Heart right ventricle (tissue), 16 donors: ENCODE results near the gene COL4A6. TPM values are rescaled to one million over a fixed set of nuclear protein-coding genes. Genes with fewer than 3 reads are reported as not detected.
A peak's percentile ranks its signal among the peaks of the same experiment; 100 is the strongest.

ENCODE experiments used
- ATAC-seq, 8 donors: fragments of 200-7000 bp; cut with Tn5 transposase; one replicate each; pipeline ENCODE4 v1.9.1; 2020; ENCODE audit warnings: mild to moderate bottlenecking in 8 of 8, moderate library complexity in 8 of 8, moderate number of reproducible peaks in 1 of 8
- DNase-seq, 2 donors: peaks; one replicate each; pipeline ENCODE4 v3.0.0-alpha.2; 2020
- H3K27ac ChIP-seq, 10 donors: fragments of 200-600 bp; sonication (generic) in 2 of 10; one replicate each; pipeline versions ENCODE4 v1.5.0 to v1.8.0; 2020 to 2022; ENCODE audit warnings: mild to moderate bottlenecking in 3 of 10
- H3K27me3 ChIP-seq, 7 donors: fragments of 200-600 bp; one replicate each; pipeline ENCODE4 v1.8.0; 2021 to 2022; ENCODE audit warnings: mild to moderate bottlenecking in 2 of 7
- H3K36me3 ChIP-seq, 9 donors: fragments of 200-600 bp; sonication (generic) in 1 of 9; one replicate each; pipeline versions ENCODE4 v1.5.0 to v1.8.0; 2020 to 2022; ENCODE audit warnings: mild to moderate bottlenecking in 2 of 9
- H3K4me1 ChIP-seq, 9 donors: fragments of 200-600 bp; sonication (generic) in 1 of 9; one replicate each; pipeline versions ENCODE4 v1.5.0 to v1.8.0; 2020 to 2022; ENCODE audit warnings: mild to moderate bottlenecking in 4 of 9
- H3K4me3 ChIP-seq, 10 donors: fragments of 200-600 bp; sonication (generic) in 2 of 10; one replicate each; pipeline versions ENCODE4 v1.5.0 to v1.8.0; 2020 to 2022; ENCODE audit warnings: mild to moderate bottlenecking in 7 of 10, moderate library complexity in 2 of 10
- H3K9me3 ChIP-seq, 11 donors: fragments of 200-600 bp in 10 of 11; sonication (generic) in 2 of 11; one replicate each; pipeline versions ENCODE4 v1.5.0 to v1.8.0; 2013 to 2022; ENCODE audit warnings: mild to moderate bottlenecking in 2 of 11, control low read depth in 1 of 11, moderate library complexity in 1 of 11
- WGBS, 2 donors: extraction: QIAGEN DNeasy Blood & Tissue Kit; methylation state at CpG; one replicate each; pipeline ENCODE4 v1.1.7; 2013; ENCODE audit warnings: inconsistent platforms in 1 of 2; 5-methylcytosine and 5-hydroxymethylcytosine counted together
- intact Hi-C, 10 donors: fragments of 100-400 bp; cut with DNase I; formaldehyde crosslinking; loops; one replicate each; pipeline versions ENCODE4 v1.11.1 to v1.14.2; 2022
- polyA plus RNA-seq, 2 donors: library from polyadenylated mRNA; stranded (reverse); fragments of 200-250 nt; gene quantifications; one replicate each; pipeline ENCODE4 v1.2.3, GENCODE V29; 2013
- total RNA-seq, 10 donors: library from RNA; stranded (reverse); fragmentation: NEBNext Ultra II Directional in 3 of 10; extraction: Animal tissue kit (Norgen Biotek cat#: 25700) in 3 of 10; gene quantifications; one replicate each; pipeline versions ENCODE4 v1.2.1 to v1.2.4, GENCODE V29; 2021 to 2023
- TF ChIP-seq, protein P1 (sequence below), 9 donors: fragments of 200-600 bp; sonication (generic) in 2 of 9; IDR thresholded peaks; one replicate each; pipeline versions ENCODE4 v1.5.0 to v1.8.0; 2021 to 2022; ENCODE audit warnings: antibody characterized with exemption in 9 of 9, mild to moderate bottlenecking in 5 of 9, moderate library complexity in 1 of 9
- donor health status: Arrhythmogenic right ventricular cardiomyopathy.
- donor health status: ischemic (EF 13 %, LVEDD 7.1; RV severe dilation, severe dysfunction).
- donor health status: healthy with polysubstance abuse.
- donor health status: DM: no; HTN: yes; CAD: no.
- donor health status: DM: no; HTN: no; CAD: no.
- donor health status: ischemic (EF 25% LVEDD 6.9; RV normal size, moderate dysfunction).
- donor health status: ischemic (EF 25% LVEDD 5.7; RV mildly dilated, moderate dysfunction).
- donor health status: healthy.
- donor health status: DM: yes; HTN: yes; CAD: no.
- donor health status: Ischemic cardiomyopathy.
- donor health status: ischemic (EF 35%, LVEDD 5.7; RV mildly dilated, moderate dysfunction).
- donor health status: nonischemic (EF 11% LVEDD 7.7; RV severe dilation, severe dysfunction).
- donor health status: DM: yes; HTN: yes; CAD: no.
- donor health status: PGD.
- donor health status: ischemic (EF 29% LVEDD 5.4; RV normal size, mild dysfunction).
- donor health status: nonischemic (EF 23%, LVEDD 6.1; RV moderate dilation, normal function).

COL4A6 gene
- total and polyA plus RNA-seq, 12 donors, result 1.7 to 10.8 (median 7.6) TPM

DNA sequence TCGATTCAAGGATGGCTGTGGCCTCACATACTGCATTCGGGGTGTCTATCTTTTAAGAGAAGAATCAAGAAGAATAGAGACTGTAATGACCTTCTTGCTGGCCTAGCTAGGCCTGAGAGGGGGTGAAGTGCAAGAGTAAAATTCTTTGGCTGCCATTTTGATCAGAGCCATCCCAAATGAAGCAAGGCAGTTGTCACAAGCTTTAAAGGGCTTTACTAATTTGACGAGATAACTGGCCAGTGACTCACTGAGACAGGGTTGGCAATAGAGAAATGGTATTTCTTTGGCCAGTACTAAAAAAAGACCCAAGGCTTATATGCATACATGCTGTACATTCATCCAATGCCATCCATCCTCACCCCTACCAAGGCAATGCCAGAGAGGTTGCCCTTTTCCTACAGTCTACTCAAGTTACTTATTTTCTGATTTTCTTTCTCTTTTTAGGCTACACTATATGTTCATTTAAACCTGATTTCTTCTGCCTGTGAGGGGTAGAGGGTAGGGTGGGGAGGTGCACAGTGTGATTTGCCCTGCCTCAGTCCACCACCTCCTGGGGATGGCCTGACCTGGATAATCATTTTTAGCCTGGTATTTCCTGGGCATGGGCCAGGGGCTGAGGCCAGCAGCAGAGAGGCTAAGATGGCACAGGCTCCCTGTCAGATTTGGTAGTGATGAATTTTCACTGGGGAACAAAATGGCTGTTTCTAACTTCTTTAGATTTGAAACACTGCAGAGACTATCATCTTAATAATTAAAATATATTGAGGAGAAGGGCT lies 314.4 kb downstream of the COL4A6 start:
- Histone ChIP-seq H3K27ac (peak overlapping the region in 8 of 10 donors; percentile 21 to 77 (median 45)), H3K36me3 (peaks cover 0 to 13% (median 0%) of the 10 kb centered on the region in 9 donors), H3K4me1 (peaks cover 0 to 62% (median 10%) of the 10 kb centered on the region in 9 donors), H3K4me3 (no peak overlapping the region), H3K9me3 (no peaks in the 10 kb centered on the region), H3K27me3 (peaks cover 0 to 23% (median 0%) of the 10 kb centered on the region in 7 donors)
- ATAC-seq (peak; percentile 34 to 86 (median 69)), DNase-seq (peak; percentile 13 to 16)
- intact Hi-C loops, result no loop called here
- WGBS, 2 donors, result 85 to 89% methylated on average over 3 of the region's 3 CpGs
- TF ChIP-seq, protein P1, sequence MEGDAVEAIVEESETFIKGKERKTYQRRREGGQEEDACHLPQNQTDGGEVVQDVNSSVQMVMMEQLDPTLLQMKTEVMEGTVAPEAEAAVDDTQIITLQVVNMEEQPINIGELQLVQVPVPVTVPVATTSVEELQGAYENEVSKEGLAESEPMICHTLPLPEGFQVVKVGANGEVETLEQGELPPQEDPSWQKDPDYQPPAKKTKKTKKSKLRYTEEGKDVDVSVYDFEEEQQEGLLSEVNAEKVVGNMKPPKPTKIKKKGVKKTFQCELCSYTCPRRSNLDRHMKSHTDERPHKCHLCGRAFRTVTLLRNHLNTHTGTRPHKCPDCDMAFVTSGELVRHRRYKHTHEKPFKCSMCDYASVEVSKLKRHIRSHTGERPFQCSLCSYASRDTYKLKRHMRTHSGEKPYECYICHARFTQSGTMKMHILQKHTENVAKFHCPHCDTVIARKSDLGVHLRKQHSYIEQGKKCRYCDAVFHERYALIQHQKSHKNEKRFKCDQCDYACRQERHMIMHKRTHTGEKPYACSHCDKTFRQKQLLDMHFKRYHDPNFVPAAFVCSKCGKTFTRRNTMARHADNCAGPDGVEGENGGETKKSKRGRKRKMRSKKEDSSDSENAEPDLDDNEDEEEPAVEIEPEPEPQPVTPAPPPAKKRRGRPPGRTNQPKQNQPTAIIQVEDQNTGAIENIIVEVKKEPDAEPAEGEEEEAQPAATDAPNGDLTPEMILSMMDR (IDR thresholded peaks at IDR 0.05), result no peak

DNA sequence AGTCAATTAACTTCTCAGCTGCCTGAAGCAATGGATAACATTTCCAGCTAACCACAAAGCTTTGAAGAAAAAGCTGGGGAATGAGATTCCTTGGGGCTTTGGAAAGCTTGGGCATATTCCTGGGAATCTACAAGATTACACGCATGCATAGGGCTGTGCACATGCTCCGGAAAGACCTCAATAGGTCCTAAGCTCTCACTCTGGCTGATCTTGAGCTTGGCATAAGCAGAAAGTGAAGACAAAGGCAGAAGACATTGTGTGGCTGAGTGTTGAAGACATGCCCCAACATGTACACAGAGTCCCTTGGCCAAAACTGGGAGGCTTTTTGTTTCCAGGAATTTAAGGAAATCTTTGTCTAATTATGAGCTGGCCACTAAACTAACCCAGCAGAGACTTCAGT lies 315.5 kb downstream of the COL4A6 start:
- Histone ChIP-seq H3K4me1 (peaks cover 0 to 68% (median 10%) of the 10 kb centered on the region in 9 donors), H3K36me3 (peaks cover 0 to 13% (median 0%) of the 10 kb centered on the region in 9 donors), H3K27ac (peak overlapping the region in 8 of 10 donors; percentile 15 to 77 (median 44)), H3K4me3 (no peak overlapping the region), H3K9me3 (no peaks in the 10 kb centered on the region), H3K27me3 (peaks cover 0 to 23% (median 0%) of the 10 kb centered on the region in 7 donors)
- DNase-seq, result no peak
- TF ChIP-seq, protein P1 (IDR thresholded peaks at IDR 0.05), result no peak
- ATAC-seq, result peak in 3 of 8 donors; percentile 26 to 62 (median 31)
- intact Hi-C loops, result no loop called here
- 47 to 80% methylated on average over 2 of the region's 2 CpGs for WGBS, 2 donors

DNA sequence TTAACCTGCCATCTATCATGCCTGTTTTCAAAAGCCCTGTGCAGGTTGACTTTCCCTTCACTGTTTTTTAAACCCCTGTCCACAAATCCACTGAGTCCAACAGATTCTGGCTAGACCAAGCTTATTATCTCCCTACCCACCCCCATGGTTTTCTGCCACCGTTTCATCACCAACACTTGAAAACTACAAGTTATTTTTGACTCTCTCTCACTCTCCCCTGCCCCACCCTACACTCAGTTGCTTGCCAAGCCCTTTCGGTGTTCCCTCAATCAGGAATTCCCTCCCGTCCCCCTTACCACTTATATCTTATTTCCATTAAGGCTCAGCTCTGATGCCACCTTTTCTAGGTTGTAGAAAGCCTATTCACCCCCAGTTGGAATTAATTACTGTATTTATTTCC lies 316.9 kb downstream of the COL4A6 start:
- peaks cover 0 to 15% (median 0%) of the 10 kb centered on the region in 7 donors for H3K27me3 ChIP-seq
- TF ChIP-seq, protein P1 (IDR thresholded peaks at IDR 0.05), result no peak
- ATAC-seq, result peak in 7 of 8 donors; percentile 30 to 84 (median 56)
- no peaks in the 10 kb centered on the region for H3K9me3 ChIP-seq
- peaks cover 0 to 67% (median 10%) of the 10 kb centered on the region in 9 donors for H3K4me1 ChIP-seq
- peak overlapping the region in 4 of 10 donors; percentile 22 to 39 (median 35) for H3K27ac ChIP-seq
- no peak overlapping the region for H3K4me3 ChIP-seq
- peaks cover 0 to 4% (median 0%) of the 10 kb centered on the region in 9 donors for H3K36me3 ChIP-seq
- whole genome bisulfite sequencing, 2 donors, result 12 to 23% methylated on average over 3 of the region's 3 CpGs
- intact Hi-C loops, result no loop called here
- DNase-seq, result peak in 1 of 2 donors; percentile 6

DNA sequence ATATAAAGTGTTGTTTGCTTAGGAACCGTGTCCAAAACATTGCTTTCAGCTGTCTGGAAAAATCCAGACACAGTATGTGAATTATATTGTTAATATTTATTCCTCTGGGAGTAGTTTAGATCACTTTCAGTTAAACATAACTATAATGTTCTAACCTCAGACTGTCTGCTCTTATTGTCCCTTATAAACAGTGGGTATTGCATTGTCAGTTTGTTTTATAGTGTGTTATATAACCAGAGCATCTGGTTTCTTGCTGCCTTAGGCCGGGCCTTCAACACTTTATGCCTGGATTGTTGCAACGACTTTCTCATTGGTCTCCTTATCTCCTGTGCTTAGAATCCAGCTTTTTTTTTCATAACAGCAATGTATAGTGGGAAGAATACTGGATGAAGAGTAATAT lies 320.2 kb downstream of the COL4A6 start:
- DNase-seq, result no peak
- H3K4me1 ChIP-seq, result peaks cover 0 to 56% (median 10%) of the 10 kb centered on the region in 9 donors
- H3K27me3 ChIP-seq, result peaks cover 0 to 12% (median 0%) of the 10 kb centered on the region in 7 donors
- no peak overlapping the region for H3K4me3 ChIP-seq
- WGBS, 2 donors, result 64 to 66% methylated on average over 3 of the region's 3 CpGs
- no peaks in the 10 kb centered on the region for H3K36me3 ChIP-seq
- TF ChIP-seq, protein P1 (IDR thresholded peaks at IDR 0.05), result no peak
- intact Hi-C loops, result no loop called here
- H3K27ac ChIP-seq, result no peak overlapping the region
- ATAC-seq, result peak in 1 of 8 donors; percentile 47
- no peaks in the 10 kb centered on the region for H3K9me3 ChIP-seq
